MV-4-11 (cell line): ENCODE data around the gene MAN1A2.

Experiments used
- DNase-seq: peaks from one replicate; lab custom pipeline; 2025; lab: John Stamatoyannopoulos, UW

Gene MAN1A2

GRCh38 chr1:117577191-117577885, 210.1 kb downstream of the MAN1A2 start:
- DNase-seq, result no peak

- no peak for DNase-seq
These were observed 211.2 kb downstream of the MAN1A2 start for GRCh38 chr1:117578466-117578865.
